Progenitor cell of endocrine pancreas (in vitro differentiated cells): ENCODE results near the gene CNST. TPM values are rescaled to one million over a fixed set of nuclear protein-coding genes. Genes with fewer than 3 reads are reported as not detected.

Source experiments
- DNase-seq: peaks from one replicate; pipeline ENCODE4 v3.0.0; 2021; ENCODE audit warnings: low spot score; ENCODE audit not compliant: unreplicated experiment
- H3K27ac Mint-ChIP-seq: 2 replicates; pipeline ENCODE4 v1.8.0; 2021; ENCODE audit warnings: mild to moderate bottlenecking, moderate library complexity, mixed read lengths
- H3K27me3 Mint-ChIP-seq: 2 replicates; pipeline ENCODE4 v1.8.0; 2021; ENCODE audit warnings: mixed read lengths
- H3K36me3 Mint-ChIP-seq: 2 replicates; pipeline ENCODE4 v1.8.0; 2022; ENCODE audit warnings: mixed read lengths; ENCODE audit not compliant: insufficient read depth
- H3K4me1 Mint-ChIP-seq: 2 replicates; pipeline ENCODE4 v1.8.0; 2021; ENCODE audit warnings: low read depth, mixed read lengths
- H3K4me3 Mint-ChIP-seq: 2 replicates; pipeline ENCODE4 v1.8.0; 2021; ENCODE audit warnings: low read depth, mild to moderate bottlenecking, moderate library complexity, mixed read lengths
- H3K9me3 Mint-ChIP-seq: 2 replicates; pipeline ENCODE4 v1.8.0; 2021; ENCODE audit warnings: low read depth, mixed read lengths
- long read RNA-seq: library from polyadenylated mRNA; unstranded; transcript quantifications from one replicate; pipeline ENCODE4 v2.0.0, GENCODE V29; 2020
- total RNA-seq: library from RNA; stranded (reverse); gene quantifications from 2 replicates; pipeline ENCODE4 v1.2.1, GENCODE V29; 2021
- TF ChIP-seq, protein P1 (sequence below): fragments of 200-600 bp; sonication (generic); IDR thresholded peaks from one replicate; pipeline ENCODE4 v1.5.0; 2021; ENCODE audit warnings: antibody characterized with exemption, mild to moderate bottlenecking; ENCODE audit not compliant: unreplicated experiment

CNST gene, protein sequence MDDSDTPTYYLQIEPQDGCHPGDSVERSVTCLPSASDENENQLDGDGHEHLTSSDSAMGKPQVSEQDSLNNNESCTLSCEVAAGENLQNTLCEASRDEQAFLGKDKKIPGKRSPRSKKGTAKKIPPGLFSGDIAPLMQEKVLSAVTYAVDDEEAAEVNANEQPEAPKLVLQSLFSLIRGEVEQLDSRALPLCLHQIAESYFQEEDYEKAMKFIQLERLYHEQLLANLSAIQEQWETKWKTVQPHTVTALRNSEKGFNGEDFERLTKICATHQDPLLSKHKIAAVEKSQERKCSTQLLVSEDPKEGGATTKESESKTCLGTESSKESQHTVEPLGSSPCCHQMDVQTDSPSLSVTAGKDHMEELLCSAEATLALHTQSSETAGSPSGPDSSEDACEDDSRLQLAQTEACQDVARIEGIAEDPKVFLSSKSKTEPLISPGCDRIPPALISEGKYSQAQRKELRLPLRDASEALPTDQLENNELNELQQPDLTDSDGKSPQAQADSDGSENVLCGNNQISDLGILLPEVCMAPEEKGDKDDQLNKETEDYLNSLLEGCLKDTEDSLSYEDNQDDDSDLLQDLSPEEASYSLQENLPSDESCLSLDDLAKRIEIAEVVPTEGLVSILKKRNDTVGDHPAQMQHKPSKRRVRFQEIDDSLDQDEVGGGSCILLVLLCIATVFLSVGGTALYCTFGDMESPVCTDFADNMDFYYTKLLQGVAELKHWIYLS
- total RNA-seq = 25.4 and 28.3 TPM in 2 replicates
- long read RNA-seq, partial matches to known transcripts = 14 of 24 reads
- long read RNA-seq, other reads (novel, unspliced or antisense) = 10 of 24 reads

DNA sequence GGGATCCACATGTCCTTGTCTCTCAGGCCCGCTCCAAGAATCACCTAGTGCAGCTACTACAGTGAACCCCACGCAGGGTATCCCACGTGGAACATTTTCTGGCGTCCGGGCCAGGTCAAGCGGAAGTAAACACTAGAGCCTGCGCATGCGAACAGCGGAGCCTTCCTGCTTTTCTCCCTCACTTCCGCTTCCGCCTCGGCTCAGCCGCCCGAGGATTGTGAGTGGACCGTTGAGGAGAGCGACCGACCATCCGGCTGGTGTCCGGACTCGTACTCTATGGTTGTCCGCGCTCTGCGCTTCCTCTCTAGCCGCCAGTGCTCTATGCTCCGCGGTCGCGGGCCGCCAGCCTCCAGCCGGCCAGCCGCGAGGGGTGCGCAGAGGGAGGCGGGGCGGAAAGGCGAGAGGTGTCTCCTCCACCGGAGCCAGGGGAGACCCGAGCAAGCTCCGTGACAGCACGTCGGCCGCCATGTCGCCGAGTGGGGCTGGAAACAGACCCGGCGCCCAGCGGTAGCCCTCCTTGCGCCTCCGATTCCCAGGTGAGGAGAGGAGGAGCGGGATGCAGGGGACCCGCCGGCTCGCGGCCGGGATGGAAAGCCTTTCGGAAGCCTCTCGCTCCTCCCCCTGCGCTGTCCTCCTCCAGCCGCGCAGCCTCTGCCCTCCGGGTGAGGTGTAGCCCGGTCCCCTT is at the start of gene CNST, which contains the start of gene TFB2M:
Gene CNST (plus strand): TSS at position 329 of the 685 bp plus-strand sequence. CDS start 25,107 bp downstream, outside the sequence.
Gene TFB2M (minus strand): TSS at position 134 of the 685 bp plus-strand sequence. CDS start 123 bp downstream, at position 11.
- DNase-seq = peak; percentile 92
- peak within 1 kb of the TSS; percentile 96 for H3K4me3 Mint-ChIP-seq
- H3K9me3 Mint-ChIP-seq = no peaks in the 10 kb centered on the region
- no peaks in the 10 kb centered on the region for H3K27me3 Mint-ChIP-seq
- H3K4me1 Mint-ChIP-seq = peaks cover 23% of the 10 kb centered on the region
- H3K36me3 Mint-ChIP-seq = no peaks in the 10 kb centered on the region
- peak within 1 kb of the TSS; percentile 97 for H3K27ac Mint-ChIP-seq
- TF ChIP-seq, protein P1, sequence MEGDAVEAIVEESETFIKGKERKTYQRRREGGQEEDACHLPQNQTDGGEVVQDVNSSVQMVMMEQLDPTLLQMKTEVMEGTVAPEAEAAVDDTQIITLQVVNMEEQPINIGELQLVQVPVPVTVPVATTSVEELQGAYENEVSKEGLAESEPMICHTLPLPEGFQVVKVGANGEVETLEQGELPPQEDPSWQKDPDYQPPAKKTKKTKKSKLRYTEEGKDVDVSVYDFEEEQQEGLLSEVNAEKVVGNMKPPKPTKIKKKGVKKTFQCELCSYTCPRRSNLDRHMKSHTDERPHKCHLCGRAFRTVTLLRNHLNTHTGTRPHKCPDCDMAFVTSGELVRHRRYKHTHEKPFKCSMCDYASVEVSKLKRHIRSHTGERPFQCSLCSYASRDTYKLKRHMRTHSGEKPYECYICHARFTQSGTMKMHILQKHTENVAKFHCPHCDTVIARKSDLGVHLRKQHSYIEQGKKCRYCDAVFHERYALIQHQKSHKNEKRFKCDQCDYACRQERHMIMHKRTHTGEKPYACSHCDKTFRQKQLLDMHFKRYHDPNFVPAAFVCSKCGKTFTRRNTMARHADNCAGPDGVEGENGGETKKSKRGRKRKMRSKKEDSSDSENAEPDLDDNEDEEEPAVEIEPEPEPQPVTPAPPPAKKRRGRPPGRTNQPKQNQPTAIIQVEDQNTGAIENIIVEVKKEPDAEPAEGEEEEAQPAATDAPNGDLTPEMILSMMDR = no peak

DNA sequence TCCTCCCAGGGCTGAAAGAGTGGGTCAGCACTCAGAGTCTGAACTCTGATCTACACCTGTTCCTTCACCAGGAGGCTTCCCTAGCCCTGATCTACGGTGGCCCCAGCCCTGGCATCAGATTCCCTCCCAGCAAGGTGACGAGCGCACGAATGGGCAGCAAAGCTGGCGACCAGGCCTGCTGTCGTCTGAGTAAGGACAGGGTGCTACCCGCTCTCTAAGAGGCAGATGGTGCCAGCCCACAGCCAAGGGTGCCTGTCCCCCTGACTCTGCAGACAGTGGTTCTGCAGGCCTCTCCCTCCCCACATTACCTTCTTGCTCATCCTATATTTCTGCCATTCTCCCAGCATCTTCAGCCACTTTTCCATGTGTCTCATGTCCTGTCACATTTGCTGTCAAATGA is 48.9 kb upstream of the CNST start:
- no peak overlapping the region for H3K27ac Mint-ChIP-seq
- H3K36me3 Mint-ChIP-seq = no peaks in the 10 kb centered on the region
- no peak for DNase-seq
- TF ChIP-seq, protein P1 = no peak
- peaks cover 12% of the 10 kb centered on the region for H3K9me3 Mint-ChIP-seq
- no peaks in the 10 kb centered on the region for H3K27me3 Mint-ChIP-seq
- no peaks in the 10 kb centered on the region for H3K4me1 Mint-ChIP-seq
- no peak overlapping the region for H3K4me3 Mint-ChIP-seq

DNA sequence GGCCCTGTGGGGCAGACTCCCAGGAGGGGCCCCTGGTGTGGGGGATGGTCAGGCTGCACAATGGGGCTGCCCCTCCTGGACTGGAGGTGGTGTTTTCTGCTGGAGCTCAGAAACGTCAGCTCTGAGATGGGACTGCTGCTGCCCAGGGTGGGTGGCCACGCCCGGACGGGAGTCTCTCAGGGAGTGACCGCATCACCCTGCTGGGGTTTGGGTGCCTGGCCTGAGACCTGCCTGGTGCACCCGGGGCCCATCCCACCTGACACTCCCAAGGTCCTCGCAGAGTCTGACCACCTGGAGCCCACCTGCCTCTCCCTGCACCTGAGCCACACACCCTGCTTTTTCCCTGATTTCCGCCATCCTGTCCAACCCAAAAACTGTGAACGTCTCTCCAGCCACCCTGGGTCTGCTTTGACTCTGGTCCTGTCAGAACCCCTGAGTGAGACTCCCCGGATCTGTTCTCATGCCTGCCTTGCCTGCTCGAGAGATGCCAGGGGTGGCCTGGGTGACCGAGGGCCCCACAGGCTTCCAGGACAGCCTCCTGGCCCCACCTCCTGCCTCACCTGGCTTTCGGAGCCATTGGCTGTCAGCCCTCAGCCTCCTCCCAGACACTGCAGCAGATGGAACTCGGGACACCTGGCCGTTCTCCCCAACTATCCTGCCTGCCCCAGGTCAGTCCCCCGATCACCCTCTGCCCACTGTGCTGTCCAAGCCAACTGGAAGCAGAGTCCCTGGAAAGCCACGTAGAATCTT is 47.6 kb upstream of the CNST start:
- no peaks in the 10 kb centered on the region for H3K36me3 Mint-ChIP-seq
- H3K9me3 Mint-ChIP-seq = peaks cover 12% of the 10 kb centered on the region
- TF ChIP-seq, protein P1 = no peak
- H3K4me3 Mint-ChIP-seq = no peak overlapping the region
- no peaks in the 10 kb centered on the region for H3K4me1 Mint-ChIP-seq
- no peak overlapping the region for H3K27ac Mint-ChIP-seq
- no peaks in the 10 kb centered on the region for H3K27me3 Mint-ChIP-seq
- no peak for DNase-seq

DNA sequence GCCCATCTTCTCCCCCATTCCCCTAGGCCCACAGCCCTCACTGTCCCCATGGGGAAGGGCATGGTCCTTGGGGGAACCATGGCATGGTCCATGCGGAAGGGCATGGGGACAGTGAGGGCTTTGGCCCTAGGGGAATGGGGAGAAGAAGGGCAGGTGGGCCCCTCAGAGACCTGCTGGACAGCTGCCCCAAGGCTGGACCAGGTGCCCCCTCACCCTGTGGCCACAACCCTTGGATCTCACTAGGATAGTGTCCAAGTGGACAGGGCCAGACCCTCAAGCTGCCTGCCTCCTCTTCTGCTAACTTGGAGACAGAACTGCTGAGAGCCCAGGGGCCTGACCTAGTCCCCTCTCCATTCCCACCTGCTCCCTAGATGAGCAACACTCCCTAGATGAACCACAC is 46.7 kb upstream of the CNST start:
- DNase-seq = no peak
- H3K27ac Mint-ChIP-seq = no peak overlapping the region
- H3K36me3 Mint-ChIP-seq = no peaks in the 10 kb centered on the region
- TF ChIP-seq, protein P1 = no peak
- peaks cover 8% of the 10 kb centered on the region for H3K9me3 Mint-ChIP-seq
- H3K27me3 Mint-ChIP-seq = no peaks in the 10 kb centered on the region
- H3K4me3 Mint-ChIP-seq = no peak overlapping the region
- no peaks in the 10 kb centered on the region for H3K4me1 Mint-ChIP-seq
